Prostate gland (tissue), 2 donors: ENCODE data around the gene FBXW12.

Experiments used
- CTCF ChIP-seq, 4 experiments: fragments of 200-600 bp in 2 of 4; fragments of 450-650 bp in 2 of 4; sonication (generic) in 2 of 4; IDR thresholded peaks; 1 replicate in 3 of 4; 2 replicates in 1 of 4; pipeline ENCODE4 v1.5.1; 2016 to 2019; ENCODE audit warnings: antibody characterized with exemption in 4 of 4, mild to moderate bottlenecking in 2 of 4, moderate library complexity in 2 of 4
- POLR2A ChIP-seq: fragments of 450-650 bp; IDR thresholded peaks from one replicate; pipeline ENCODE4 v1.6.1; 2016; ENCODE audit warnings: antibody characterized with exemption, mild to moderate bottlenecking
- POLR2AphosphoS5 ChIP-seq: sonication (generic); formaldehyde crosslinking; IDR thresholded peaks from one replicate; pipeline ENCODE4 v1.6.1; 2017; ENCODE audit warnings: antibody characterized with exemption

DNA sequence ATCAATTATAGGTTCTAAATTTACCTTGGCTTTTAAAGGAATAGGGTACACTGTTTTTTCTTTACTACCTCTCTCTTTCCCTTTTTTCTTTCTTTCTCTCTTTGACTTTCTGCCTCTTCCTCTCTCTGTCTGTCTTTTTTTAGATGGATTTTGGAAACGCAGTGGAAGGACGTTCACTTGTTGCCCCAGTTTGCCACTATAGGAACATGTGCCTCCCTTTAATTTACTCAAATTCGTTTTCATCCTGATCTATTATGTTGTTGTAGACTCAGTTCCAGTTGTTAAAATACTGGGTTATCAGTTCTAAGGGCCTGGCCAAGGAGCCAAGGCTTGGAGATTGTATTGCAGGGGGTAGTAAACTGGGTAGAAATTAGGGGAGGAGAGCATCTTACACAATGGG, 37.4 kb upstream of the FBXW12 start:
- TF ChIP-seq CTCF (IDR thresholded peaks at IDR 0.05) (no peak), POLR2AphosphoS5 (no peak), POLR2A (no peak)
